Activated T-cell treated with anti-CD3 and anti-CD28 coated beads for 48 hours (primary cell): Measurements from ENCODE around the gene TRAP1.
"Not testable (repeated sequence)": the region's sequence is repeated elsewhere in the genome, so short reads cannot be mapped to it uniquely, and the experiment has no call there.

ENCODE experiments used
- DNase-seq: peaks from one replicate; pipeline ENCODE4 v3.0.0-alpha.2; 2020; ENCODE audit warnings: low read depth

TRAP1 gene

GRCh38 chr16:3736116-3736515 lies 18.8 kb upstream of the TRAP1 start:
- no peak for DNase-seq

DNA sequence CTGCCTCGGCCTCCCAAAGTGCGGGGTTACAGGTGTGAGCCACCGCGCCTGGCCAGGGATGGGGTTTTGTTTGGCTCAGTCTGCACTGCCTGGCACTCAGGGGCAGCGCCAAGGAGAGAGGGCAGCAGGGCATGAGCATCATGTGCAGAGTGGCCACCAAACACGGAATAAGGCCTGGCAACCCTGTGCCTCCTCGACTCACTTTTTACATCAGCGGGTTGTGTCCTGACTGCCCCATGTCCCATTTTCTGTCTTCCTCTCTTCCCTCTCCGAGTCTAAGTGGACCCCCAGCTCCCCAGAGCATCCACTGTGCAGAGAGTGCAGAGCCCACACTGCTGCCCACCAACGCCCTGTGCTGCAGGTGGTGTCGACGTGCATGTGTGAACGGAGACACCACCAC lies 18.2 kb upstream of the TRAP1 start:
- DNase-seq, result no peak

- DNase-seq, result no peak
These were observed 17.5 kb upstream of the TRAP1 start for GRCh38 chr16:3734758-3735221.

- DNase-seq, result no peak
These were observed 16.9 kb upstream of the TRAP1 start for GRCh38 chr16:3734084-3734757.

DNA sequence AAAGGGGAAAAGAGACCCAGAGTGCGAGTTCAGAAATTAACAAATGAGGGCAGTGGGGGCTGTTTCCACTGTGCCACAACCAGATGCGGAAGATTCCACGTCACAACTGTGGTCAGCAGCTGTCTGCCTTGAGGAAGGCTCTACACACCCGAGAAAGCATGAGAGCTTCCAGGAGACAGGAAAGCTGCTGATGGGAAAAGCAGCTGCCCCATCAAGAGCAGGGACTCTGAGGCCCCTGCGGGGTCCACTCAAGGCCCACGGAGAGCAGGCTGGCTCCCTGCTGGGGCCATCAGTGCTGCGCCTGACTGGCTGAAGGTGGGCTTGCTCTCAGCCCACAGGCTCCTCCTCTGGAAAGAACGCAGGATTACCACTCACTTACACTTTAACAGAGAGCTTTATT lies 14.8 kb upstream of the TRAP1 start:
- DNase-seq, result no peak

- no peak for DNase-seq
These were observed 14.0 kb upstream of the TRAP1 start for GRCh38 chr16:3731126-3731935.

DNA sequence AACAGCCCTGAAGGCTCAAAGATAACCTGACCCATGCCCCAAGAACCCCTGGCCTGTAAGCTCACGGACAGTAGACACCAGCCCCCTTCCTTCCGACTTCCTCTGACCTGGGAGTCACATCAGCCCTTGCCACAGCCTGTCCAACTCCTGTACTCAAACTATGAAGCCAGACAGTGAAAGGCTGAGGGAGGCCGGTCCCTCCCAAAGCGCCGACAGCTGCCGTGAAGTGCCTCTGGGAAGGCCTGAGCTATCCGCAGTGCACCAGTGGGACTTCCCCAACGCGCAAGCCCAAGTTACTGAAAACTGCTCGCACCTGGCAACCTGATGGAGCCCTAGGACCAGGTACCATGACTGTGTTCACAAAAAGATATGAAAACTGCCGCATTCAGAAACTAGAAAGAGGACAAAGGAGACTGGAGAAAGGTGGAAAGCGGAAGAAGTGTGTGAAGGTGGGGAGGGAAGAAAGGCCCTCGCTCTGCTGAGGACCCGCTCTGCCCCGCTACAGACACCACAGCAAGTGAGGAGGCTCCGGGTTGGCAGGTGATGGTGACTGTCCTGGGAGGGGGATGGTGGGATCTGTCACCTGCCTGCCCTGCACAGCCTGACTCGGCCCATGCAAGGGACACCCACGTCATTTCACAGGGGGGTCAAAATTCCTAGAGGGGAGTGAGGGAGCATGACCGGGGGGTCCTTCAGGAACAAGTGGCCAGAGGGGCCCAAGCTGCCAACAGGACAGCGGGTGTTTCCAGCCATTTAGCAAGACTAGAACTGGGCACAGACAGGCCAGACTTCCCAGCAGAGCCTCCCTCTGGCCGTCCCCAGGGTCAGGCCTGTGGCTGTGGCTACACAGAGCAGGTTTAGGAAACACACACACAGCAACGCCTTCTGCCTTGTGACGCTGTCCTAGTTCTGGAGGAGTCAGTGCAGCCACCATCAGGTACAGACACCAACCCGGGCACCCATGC lies 13.1 kb upstream of the TRAP1 start:
- DNase-seq, result no peak

DNA sequence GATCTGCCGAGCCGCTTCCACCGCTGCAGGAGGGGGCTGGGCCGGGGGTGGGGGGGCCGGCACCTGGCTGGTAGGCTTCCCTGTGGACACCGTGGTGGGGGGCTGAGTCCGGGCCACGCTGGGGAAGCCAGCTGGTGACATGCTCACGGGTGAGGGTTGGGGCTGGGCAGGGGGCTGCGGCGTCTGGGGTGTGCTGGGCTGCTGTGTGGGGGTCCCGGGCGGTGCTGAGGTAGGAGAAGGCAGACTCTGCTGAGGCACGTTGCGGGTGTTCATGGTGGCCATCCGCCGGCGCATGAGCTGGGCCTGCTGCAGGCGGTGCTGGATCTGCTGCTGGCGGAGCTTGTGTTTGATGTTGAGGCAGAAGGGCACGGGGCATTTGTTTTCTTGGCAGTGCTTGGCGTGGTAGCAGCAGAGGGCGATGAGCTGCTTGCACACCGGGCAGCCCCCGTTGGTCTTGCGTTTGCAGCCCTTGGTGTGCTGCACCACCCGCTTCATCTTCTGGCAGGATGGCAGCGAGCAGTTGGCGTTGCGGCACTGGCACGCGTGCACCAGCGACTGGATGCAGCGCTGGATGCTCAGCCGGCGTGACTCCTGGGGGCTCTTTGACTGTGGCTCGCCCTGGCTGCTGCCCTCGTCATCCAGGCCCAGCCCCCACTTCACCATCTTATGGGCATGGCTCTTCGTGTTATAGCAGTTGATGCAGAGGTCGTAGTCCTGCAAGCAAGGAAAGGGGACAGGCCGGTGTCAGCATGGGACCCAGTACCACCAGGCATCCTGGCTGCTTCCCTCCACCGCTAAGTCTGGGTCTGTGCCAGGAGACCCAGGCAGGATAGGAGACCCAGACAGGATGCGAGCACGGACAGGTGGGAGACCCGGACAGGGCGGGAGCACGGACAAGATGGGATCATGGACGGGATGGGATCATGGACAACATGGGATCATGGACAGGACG lies 12.1 kb upstream of the TRAP1 start:
- DNase-seq, result no peak

DNA sequence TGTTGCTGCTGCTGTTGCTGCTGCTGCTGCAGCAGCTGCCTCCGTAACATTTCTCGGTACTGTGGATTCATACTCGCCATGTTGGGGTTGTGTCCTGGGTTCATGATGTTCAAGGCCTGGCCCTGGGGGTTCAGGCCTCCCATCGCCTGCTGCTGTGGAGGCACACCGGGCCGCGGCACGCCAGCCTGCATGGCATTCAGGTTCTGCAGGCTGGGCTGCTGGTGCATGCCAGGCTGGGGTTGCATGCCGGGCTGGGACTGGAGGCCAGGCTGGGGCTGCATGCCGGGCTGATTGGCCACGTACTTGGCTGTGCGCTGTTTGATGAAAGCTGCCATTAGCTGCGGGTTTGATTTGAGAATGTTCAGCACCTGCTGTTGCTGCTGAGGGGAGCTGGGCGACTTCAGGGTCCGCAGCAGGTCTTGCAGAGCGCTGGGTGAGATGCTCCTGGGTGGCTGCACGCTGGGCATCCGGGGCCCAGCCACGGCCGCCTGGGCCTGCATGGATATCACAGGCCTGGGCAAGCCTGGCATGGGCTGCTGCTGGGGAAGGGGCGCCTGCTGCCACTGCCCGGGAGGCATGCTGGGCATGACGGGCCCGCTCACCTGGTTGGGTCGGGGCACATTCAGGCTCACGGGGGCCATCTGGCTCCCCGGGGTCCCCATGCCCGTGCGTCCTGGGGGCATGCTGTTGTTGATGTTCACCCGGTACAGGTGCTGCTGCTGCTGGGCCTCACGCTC lies 11.3 kb upstream of the TRAP1 start:
- no peak for DNase-seq

GRCh38 chr16:3727806-3728381 lies 10.6 kb upstream of the TRAP1 start:
- no peak for DNase-seq

- DNase-seq, result no peak
These were observed 8.8 kb upstream of the TRAP1 start for GRCh38 chr16:3726021-3726687.

DNA sequence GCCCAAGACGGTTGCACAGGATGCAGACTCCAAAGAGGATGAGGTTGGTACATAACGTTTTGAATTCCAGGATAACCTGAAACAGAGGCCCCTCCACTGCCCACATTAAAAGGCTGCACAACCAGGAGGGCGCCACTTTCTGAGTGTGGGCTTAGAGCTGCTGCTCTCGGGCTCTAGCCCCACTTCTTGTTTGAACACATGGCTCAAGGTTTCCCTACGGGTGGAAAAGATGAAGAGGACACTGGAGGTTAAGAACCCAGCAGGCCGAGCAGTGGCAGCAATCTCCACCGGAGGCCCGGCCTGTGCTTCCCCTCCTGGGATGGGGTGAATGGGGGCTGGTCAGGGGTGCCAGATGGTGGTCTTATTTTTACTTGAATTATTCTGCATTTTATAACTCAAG lies 8.0 kb upstream of the TRAP1 start:
- DNase-seq, result no peak

DNA sequence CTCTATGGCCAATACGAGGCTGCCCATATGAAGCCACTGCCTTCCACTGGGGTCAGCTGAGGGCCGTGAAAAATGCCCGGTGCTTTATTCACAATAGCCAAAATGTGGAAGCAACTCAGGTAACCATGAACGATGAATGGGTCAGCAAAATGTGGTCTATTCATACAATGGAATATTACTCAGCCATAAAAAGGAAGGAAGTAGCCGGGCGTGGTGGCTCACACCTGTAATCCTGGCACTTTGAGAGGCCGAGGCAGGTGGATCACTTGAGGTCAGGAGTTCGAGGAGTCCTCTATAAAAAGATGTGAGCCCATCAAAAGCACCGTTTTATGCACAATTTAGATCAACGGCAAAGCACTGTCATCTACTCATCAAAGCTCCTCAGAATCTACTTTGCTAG lies 5.2 kb upstream of the TRAP1 start:
- no peak for DNase-seq

- DNase-seq, result no peak
These were observed 3.1 kb upstream of the TRAP1 start for GRCh38 chr16:3720418-3720817.

- no peak for DNase-seq
These were observed 1.3 kb upstream of the TRAP1 start for GRCh38 chr16:3718628-3719027.

- no peak for DNase-seq
These were observed 681 bp upstream of the TRAP1 start for GRCh38 chr16:3718019-3718391.

DNA sequence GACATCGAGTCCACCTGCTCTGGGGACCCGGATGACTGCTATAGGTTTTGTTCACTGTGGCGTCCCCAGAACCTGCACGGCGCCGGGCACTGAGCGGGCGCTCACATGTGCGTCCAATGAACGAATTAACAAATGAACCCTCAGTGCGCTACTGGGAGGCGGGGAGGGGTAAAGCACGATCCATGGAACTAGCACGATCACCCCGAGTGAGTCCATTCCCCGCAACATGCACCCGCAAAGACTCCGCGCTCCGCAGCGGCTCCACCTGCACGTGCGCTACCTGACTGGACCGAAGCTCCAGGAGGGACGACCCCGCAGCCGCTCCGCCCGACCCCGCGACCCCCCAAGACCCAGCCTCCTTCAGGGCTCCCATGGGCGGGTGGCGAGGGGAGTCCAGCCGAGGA lies 491 bp downstream of the TRAP1 start:
- no peak for DNase-seq

GRCh38 chr16:3715430-3715829 lies 1.9 kb downstream of the TRAP1 start:
- DNase-seq, result no peak

DNA sequence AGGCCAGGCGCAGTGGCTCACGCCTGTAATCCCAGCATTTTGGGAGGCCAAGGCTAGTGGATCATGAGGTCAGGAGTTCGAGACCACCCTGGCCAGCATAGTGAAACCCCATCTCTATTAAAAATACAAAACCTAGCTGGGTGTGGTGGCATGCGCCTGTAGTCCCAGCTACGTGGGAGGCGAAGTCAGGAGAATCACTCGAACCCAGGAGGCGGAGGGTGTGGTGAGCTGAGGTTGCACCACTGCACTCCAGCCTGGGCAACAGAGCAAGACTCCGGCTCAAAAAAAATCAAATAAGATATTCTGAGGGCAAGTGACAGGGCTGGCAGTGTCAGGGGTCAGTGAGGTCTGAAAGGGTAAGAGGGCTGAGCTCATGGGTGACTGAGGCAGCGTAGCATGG lies 2.9 kb downstream of the TRAP1 start:
- not testable (repeated sequence) for DNase-seq
